Measurements from ENCODE around the gene PLCXD3. TPM values are rescaled to one million over a fixed set of nuclear protein-coding genes. Genes with fewer than 3 reads are reported as not detected.
A peak's percentile ranks its signal among the peaks of the same experiment; 100 is the strongest.

PLCXD3 gene
- total RNA-seq, 1 experiment from 2014 or later: 0.02 TPM

GRCh38 chr5:41415242-41415641, 95.2 kb downstream of the PLCXD3 start:
- DNase-seq (ENCODE audit: low spot score): no peak

- DNase-seq (ENCODE audit: low spot score): peak; percentile 85
Observed at GRCh38 chr5:41414598-41414997, 95.8 kb downstream of the PLCXD3 start.

DNA sequence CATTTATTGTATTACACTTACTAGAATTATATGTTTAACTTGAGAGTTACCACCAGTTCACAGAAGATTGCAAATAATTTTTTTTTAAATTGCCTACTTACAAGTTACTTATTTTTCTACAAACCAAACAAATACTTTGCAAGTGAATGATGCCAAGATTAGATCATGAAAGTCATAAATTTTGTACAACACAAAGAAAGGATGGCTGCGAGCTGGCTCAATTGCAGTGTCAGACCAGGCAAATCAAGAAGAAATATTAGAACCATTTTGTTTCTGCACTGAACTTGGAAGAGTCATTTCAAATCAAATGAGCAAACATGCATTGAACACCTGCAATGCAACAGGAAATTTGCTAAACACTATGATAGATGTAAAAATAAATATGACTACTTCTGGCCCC, 97.3 kb downstream of the PLCXD3 start:
- DNase-seq (ENCODE audit: low spot score): peak; percentile 26

DNA sequence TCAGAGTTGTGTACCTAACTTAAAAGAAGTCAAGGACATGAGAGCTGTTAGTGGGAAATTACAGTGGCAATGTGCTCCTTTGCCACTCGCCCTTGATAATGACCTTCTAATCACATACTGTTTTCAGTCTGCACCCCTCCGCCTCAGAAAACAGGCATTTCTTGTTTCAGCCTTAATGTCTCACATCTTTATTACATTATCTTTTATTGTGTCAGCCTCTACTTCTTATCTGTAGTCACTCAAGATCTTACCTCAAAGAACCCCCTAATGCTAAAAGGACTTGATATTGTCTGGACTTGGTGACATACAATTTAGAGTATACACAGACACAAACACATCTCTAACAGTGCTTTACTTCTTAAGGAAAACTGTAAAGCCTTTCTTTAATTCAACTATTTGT, 97.9 kb downstream of the PLCXD3 start:
- DNase-seq (ENCODE audit: low spot score): no peak

- DNase-seq (ENCODE audit: low spot score): no peak
Observed at GRCh38 chr5:41410737-41411136, 99.7 kb downstream of the PLCXD3 start.

DNA sequence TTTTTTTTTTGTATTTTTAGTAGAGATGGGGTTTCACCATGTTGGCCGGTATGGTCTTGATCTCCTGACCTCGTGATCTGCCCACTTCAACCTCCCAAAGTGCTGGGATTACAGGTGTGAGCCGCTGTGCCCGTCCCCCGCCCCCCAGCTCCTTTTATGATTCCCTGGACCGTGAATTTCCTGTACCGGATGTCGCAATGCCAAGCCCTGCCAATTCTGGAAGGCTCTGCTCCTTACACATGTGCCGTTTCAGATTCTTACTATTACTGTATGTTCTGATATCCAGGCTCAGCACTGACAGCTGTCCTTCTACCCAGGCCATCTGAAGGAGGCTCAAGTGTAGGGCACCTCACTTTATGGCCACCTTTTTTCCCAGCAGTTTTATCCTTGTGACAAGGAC, 100.1 kb downstream of the PLCXD3 start:
- DNase-seq (ENCODE audit: low spot score): no peak

DNA sequence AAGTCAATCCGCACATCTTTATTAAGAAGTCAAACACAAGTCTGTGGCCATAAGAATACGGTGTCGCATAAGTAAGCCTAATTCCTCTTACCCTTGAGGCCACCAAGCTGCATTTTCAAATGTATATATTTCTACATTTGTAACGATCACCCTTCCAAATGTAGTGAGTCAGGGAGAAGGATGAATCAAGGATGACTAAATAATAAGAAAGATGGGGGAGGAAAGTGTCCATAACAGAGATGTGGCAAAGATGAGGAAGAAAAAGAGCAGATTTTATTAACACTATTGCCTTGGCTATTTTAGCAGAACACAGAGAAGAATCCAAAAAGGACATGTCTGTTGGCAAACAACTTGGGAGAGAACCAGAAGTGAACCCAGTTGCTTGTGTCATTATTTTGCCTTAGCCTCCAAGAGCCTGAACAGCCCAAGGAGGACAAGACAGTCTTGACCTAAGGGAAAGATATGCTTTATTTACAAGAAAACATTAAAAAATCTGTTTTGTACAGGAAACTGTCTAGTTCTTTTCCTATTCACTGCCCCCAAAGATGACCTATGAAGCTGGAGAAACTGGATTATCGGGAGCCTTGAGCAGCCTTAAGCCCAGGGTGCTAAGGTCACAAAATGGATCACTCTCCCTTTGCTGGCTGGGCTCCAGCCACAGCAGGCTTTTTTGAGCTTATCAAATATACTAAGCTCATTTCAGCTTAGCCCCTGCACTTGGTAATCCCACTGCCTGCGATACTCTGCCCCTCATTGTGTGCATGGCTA, 101.5 kb downstream of the PLCXD3 start:
- no peak for DNase-seq (ENCODE audit: low spot score)

GRCh38 chr5:41406936-41407335, 103.5 kb downstream of the PLCXD3 start:
- DNase-seq (ENCODE audit: low spot score): no peak

GRCh38 chr5:41406424-41406823, 104.0 kb downstream of the PLCXD3 start:
- no peak for DNase-seq (ENCODE audit: low spot score)

DNA sequence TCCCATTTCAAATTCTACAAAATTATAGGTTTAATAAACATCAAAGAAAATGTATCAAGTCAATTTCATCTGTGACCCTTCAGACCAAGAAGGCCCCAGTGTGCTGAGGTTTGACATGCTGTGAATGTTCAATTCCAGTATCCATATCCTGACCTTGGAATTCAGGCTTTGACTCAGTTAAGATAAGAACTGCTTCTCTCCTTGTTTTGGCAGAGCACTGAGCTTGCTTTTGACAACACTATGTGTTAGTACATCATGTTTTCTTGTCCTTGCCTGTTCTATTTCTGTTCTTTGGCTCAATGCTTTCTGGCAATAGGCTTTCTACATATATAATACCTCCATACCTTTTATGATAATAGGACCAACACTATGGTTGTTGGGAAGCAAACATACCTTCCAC, 105.6 kb downstream of the PLCXD3 start:
- DNase-seq (ENCODE audit: low spot score): no peak

DNA sequence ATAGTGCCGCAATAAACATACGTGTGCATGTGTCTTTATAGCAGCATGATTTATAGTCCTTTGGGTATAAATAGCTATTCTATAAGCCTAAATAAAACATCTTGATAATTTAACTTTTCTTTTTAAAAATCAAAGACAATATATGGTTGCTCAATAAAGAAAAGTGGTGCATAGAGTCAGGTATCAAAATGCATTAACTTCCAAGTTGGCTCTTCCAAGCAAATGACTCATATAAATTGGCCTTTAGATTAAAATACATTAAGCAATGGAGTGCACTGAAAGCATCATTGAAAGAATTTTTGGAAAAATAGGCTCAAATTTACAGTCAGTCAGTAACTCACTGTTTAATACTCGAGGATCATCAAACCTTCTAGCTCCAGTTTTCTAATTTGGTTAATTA, 106.6 kb downstream of the PLCXD3 start:
- no peak for DNase-seq (ENCODE audit: low spot score)

DNA sequence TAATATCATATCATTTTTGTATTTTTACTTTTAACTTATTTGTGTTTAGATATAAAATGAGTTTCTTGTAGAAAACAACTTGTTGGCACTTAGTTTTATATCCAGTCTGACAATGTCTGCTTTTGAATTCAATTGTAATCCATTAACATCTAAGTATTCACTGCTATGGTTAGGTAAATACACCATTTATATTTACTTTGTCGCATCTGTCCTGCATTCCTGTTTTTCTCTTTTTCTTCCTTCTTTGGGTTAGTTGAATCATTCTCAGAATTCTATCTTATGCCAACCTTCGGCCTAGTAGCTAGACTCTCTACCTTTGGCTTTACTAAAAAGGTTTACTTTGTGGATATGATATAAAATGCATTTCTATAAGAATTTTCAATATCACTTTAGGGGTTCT, 107.6 kb downstream of the PLCXD3 start:
- DNase-seq (ENCODE audit: low spot score): no peak

GRCh38 chr5:41399839-41400238, 110.6 kb downstream of the PLCXD3 start:
- DNase-seq (ENCODE audit: low spot score): no peak

GRCh38 chr5:41392016-41392415, 118.4 kb downstream of the PLCXD3 start:
- DNase-seq (ENCODE audit: low spot score): no peak

- no peak for DNase-seq (ENCODE audit: low spot score)
Observed at GRCh38 chr5:41374631-41375030, 135.8 kb downstream of the PLCXD3 start.

DNA sequence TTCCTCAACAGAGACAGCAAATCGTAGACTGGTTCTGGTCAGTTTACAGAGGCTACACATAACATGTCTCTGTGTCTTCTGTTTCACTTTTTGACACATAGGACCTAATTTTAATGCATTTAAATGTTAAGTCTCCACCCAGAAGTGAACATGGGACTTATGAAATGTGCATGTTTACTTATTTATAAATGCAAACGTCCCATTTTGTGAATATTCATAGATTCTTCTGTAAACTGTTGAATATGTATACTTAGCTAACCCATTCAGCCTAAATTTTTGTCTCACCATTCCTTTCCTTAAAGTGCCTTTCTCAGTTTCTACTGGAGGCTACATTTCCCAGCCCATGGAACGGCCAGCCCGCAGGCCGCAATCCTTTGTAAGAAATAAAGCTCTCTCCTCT, 137.2 kb downstream of the PLCXD3 start:
- DNase-seq (ENCODE audit: low spot score): no peak

DNA sequence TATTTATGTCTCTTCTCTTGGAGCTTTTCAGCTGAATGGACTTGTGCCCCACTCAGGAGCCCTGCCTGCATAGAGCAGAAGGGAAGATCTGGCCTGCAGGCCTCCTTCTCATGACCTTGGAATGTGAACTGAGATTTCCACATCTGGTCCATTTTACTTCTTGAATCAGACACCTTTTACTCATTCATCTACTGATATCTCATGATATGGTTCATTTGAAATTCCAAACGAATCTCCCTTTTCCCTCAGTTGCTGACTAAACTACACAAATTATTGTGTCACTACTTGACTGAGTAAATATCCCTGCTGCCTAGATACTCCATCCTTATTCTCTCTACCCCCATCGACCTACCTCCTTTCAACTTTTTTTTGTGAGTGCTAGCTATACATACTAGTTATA, 138.7 kb downstream of the PLCXD3 start:
- no peak for DNase-seq (ENCODE audit: low spot score)

- DNase-seq (ENCODE audit: low spot score): no peak
Observed at GRCh38 chr5:41370482-41370881, 139.9 kb downstream of the PLCXD3 start.

GRCh38 chr5:41369799-41370198, 140.6 kb downstream of the PLCXD3 start:
- DNase-seq (ENCODE audit: low spot score): no peak

GRCh38 chr5:41368158-41368557, 142.2 kb downstream of the PLCXD3 start:
- no peak for DNase-seq (ENCODE audit: low spot score)

GRCh38 chr5:41365369-41365768, 145.0 kb downstream of the PLCXD3 start:
- DNase-seq (ENCODE audit: low spot score): no peak

DNA sequence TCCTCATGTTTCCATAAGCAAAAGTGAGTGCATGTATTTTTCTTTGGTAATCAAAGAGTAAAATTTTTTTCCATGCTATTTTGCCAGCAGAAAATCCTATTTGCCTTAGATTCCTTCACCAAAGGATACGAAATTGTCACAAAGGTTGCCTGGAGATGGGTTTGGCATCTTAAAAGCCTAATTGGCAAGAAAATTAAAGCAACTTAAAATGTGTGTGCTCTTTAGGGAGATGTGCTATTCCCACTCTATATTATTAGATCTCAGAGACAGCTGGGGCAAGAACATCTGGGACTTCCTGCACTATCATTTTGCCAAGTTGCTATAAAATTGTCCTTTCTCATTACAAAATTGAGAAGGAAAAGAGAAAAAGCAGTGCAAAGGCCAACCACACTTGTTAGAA, 146.1 kb downstream of the PLCXD3 start:
- DNase-seq (ENCODE audit: low spot score): no peak

GRCh38 chr5:41363343-41363986, 146.9 kb downstream of the PLCXD3 start:
- DNase-seq (ENCODE audit: low spot score): no peak

DNA sequence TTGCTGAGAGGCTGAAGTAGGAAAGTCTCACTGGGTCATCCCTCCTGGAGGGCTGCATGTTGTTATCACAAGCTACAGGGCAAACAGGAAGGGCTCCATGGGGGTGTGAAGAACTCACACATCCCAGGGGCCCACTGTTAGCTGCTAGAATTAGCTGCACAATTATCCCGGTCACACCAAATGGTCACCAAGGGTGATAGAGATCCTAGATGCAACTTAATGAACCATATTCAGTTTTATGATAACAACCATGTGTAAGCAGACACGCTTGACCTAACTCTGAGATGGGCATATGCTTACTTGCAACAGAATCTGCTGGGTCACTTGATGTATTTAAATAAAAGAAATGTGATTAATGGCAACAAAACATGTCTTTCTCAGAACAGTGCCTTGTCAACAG, 153.6 kb downstream of the PLCXD3 start:
- no peak for DNase-seq (ENCODE audit: low spot score)

All from H4 (cell line).